ENCODE data around the gene IQGAP2.
"Not testable (repeated sequence)": the region's sequence is repeated elsewhere in the genome, so short reads cannot be mapped to it uniquely, and the experiment has no call there.

Gene IQGAP2

GRCh38 chr5:76723906-76724305 is 320.8 kb downstream of the IQGAP2 start:
- DNase-seq, result no peak

GRCh38 chr5:76724871-76725270 is 321.8 kb downstream of the IQGAP2 start:
- no peak for DNase-seq

DNA sequence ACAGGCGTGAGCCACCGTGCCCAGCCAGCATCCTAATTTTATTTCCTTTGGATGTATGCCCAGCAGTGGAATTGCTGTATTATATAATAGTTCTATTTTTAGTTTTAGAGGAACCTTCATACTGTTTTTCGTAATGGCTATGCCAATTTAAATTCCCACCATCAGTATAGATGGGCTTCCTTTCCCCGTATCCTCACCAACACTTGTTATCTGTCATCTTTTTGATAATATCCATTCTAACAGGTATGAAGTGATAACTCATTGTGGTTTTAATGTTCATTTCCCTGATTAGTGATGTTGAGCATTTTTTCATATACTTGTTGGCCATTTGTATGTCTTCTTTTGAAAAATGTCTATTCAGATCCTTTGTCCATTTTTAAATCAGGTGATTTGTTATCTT is 325.9 kb downstream of the IQGAP2 start:
- no peak for DNase-seq

DNA sequence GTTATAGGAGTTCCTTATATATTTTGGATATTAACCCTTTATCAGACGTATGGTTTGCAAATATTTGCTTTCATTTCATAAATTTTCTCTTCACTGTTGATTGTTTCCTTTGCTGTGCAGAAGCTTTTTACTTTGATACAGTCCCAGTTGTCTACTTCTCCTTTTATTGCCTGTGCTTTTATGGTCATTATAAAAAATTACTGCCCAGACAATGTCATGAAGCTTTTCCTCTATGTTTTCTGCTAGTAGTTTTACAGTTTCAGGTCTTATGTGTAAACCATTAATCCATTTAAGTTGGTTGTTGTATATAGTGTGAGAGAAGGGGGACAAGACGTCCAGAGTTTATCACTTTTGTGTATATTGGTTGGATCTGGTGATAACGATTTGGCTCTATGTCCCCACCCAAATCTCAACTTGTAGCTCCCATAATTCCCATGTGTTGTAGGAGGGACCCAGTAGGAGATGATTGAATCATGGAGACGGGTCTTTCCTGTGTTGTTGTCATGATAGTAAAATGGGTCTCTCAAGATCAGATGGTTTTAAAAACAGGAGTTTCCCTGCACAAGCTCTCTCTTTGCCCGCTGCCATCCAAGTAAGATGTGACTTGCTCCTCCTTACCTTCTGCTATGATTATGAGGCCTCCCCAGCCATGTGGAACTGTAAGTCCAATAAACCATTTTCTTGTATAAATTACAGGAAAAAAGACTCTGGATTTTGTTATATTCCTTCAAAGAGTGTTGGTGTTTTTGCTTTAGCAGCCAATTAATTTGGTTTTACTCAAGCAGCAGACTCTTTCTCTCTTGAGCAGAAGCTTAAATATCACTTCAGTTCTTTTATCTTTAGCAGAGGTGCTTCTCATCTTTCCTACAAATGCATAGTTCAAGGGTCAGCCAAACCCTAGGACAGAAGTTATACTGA is 326.5 kb downstream of the IQGAP2 start:
- no peak for DNase-seq

GRCh38 chr5:76732405-76733048 is 329.4 kb downstream of the IQGAP2 start:
- DNase-seq, result no peak

DNA sequence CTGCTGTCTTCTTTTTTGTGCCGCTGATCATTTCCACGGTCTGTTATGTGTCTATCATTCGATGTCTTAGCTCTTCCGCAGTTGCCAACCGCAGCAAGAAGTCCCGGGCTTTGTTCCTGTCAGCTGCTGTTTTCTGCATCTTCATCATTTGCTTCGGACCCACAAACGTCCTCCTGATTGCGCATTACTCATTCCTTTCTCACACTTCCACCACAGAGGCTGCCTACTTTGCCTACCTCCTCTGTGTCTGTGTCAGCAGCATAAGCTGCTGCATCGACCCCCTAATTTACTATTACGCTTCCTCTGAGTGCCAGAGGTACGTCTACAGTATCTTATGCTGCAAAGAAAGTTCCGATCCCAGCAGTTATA is 329.9 kb downstream of the IQGAP2 start:
- no peak for DNase-seq

- no peak for DNase-seq
Measured at GRCh38 chr5:76735762-76736545, 332.9 kb downstream of the IQGAP2 start.

- DNase-seq, result no peak
Measured at GRCh38 chr5:76736679-76737556, 333.8 kb downstream of the IQGAP2 start.

DNA sequence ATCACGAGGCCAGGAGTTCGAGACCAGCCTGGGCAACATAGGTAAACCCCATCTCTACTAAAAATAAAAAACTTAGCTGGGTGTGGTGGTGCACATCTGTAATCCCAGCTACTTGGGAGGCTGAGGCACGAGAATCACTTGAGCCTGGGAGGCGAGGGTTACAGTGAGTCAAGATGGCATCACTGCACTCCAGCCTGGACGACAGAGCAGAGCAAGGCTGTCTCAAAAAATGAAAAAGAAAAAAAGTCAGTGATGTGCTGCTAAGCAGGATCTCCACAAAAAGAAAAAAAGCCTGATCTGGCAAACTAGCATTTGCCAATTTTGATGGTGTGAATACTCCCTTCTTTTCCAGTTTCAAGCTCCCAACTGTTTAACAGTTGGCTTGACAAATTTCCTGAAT is 334.8 kb downstream of the IQGAP2 start:
- DNase-seq, result no peak

- not testable (repeated sequence) for DNase-seq
Measured at GRCh38 chr5:76741506-76741905, 338.4 kb downstream of the IQGAP2 start.

DNA sequence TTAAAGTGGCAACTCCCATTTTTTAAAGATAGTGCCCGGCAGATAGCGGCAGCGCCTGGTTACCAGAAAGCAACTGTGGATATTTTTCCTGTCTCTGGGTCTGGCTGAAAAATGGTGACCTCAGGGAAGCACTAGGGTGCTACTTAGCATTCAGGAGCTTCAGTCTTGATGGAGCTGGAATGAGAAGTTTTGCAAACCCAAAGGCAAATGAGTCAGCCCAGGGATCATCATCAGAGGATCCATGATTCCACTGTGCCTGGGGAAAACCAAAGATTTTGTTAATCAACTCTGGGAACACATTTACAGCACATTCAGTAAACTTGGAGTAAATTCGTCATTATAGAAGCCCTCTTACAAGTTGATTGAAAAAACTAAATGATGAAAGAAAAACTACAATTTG is 339.5 kb downstream of the IQGAP2 start:
- no peak for DNase-seq

DNA sequence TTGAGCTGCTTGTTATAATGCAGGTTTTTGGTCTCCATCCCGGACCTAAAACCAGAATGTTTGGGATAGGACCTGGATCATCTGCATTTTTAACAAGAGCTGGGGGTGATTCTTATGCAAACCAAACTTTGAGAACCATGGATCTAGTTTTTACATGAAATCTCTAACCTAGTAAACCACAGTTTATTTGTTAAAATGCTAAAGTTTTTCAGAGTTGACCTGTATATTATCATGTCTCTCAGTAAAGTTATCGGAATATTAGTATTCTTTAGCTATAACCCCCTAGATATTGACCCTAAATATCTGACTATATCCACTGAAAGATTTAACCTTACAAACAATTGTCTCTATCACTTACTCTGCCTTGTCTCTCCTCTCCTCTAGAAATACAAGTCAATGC is 341.5 kb downstream of the IQGAP2 start:
- no peak for DNase-seq

DNA sequence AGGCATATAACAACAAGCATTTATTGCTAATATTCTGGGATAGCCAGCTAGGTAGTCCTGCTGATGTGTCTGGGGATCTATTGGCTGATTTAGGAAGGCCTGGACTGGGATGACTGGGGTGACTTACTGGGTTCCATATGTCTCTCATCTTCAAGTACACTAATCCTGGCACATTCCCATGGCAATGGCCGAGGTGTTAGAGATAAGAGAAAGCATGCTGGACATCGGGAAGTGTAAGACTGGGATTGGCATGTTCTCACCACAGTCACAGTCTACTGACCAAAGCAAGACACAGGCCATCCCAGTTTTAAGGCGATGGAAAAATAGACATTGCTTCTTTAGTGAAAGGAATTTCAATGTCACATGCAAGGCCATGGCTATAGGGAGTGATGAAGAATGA is 342.6 kb downstream of the IQGAP2 start:
- no peak for DNase-seq

GRCh38 chr5:76746677-76747076 is 343.6 kb downstream of the IQGAP2 start:
- DNase-seq, result no peak

DNA sequence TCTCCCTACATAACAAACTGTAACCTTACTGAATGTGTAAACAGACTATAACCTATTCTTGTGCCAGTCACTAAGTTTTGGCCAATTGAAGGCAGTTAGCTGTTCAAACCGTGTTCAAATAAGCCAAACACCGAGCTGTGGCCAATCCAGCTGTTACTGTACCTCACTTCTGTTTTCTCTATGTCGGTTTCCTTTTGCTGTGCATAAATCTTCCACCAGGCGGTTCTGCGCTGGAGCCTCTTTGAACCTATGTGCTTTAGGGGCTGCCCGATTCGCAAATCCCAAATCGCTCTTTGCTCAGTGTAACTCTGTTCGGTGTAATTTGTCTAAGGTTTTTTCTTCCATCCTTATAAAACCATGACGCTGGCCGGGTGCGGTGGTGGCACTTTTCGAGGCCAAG is 344.6 kb downstream of the IQGAP2 start:
- no peak for DNase-seq

- no peak for DNase-seq
Measured at GRCh38 chr5:76751291-76751690, 348.2 kb downstream of the IQGAP2 start.

DNA sequence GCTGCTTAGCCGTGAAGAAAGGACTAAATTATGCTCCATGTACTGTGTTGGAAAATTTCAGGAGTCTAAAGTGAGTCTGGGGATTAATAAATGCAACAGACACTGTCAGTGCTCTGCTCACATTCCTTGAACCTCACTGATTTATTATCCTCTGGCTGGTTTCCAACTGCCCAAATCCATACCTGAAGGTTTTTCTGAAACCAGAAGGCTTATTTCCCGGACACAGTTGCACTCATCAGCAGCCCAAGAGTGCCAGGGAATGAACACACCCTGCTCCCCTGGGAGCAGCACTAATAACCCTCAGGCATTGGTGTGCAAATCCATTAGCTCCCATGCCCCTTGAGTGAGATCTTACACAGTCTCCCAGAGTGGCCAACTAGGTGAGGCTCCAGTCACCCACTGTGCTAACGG is 351.6 kb downstream of the IQGAP2 start:
- DNase-seq, result no peak

- DNase-seq, result no peak
Measured at GRCh38 chr5:76755779-76756637, 352.9 kb downstream of the IQGAP2 start.

GRCh38 chr5:76757049-76757448 is 354.0 kb downstream of the IQGAP2 start:
- DNase-seq, result no peak

Measured in DMS79 (cell line).